CD1c-positive myeloid dendritic cell (primary cell): Measurements from ENCODE around the gene TPCN1.

Experiments
- DNase-seq: peaks from one replicate; pipeline ENCODE4 v3.0.0-alpha.2; 2016; ENCODE audit errors: extremely low spot score

The TPCN1 gene

DNA sequence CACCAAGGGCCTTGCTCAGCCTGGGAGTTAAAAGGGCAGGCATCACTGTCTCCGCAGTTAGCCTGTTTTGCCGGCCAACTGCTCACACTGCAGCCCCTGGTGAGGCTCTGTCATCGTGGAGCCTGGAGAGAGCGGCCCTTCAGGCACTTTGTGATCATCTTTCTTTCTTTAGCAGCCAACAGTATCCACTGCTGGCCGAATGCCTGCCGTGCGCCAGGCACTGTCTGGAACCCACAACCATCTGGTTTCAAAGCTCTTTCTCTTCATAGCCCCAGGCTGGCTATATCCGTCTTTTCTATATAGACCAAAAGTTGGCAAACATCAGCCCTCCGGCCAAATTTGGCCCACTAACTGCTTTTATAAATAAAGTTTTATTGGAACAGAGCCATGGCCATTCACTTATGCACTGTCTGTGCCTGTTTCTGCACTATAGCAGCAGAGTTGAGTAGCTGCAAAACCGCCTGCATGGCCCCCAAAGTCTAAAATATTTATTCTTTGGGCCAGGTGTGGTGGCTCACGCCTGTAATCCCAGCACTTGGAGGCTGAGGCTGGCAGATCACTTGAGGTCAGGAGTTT lies 84.1 kb downstream of the TPCN1 start:
- DNase-seq = no peak

DNA sequence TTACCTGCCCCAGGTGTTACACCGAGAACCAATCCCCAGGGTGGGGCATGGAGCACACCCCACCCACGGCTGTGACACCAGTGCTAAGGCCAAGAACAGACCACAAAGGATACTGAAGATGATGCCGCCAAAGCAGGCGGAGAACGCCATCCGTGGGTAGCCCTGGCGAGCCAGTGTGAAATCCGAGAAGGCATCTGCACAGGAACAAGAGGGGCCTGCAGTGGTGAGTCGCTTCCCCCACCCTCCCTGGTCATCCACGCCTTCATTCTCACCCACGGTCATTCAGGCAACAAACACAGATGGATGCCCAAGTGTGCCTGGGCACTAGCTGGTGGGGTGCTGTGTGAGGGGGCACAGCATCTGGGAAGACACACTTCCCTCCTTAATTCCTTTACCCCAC lies 85.1 kb downstream of the TPCN1 start:
- DNase-seq = no peak

DNA sequence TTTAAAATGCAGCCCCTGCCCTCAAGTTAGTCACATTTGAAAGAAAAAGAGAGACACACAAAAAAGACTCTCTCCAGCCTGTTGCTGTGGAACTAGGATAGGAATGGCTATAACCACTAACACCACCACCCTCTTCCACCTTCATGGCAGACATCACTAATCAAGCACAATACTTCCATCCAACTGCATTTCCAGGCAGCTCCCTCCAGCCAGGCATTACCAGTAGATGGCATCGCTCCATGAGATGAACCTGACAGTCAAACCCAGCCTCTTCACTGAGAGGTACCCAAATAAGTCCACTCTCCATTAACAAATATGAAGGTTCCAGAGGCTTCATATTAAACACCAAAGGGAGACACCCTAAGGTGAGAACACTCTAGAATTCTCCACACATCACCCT lies 89.2 kb downstream of the TPCN1 start:
- no peak for DNase-seq

DNA sequence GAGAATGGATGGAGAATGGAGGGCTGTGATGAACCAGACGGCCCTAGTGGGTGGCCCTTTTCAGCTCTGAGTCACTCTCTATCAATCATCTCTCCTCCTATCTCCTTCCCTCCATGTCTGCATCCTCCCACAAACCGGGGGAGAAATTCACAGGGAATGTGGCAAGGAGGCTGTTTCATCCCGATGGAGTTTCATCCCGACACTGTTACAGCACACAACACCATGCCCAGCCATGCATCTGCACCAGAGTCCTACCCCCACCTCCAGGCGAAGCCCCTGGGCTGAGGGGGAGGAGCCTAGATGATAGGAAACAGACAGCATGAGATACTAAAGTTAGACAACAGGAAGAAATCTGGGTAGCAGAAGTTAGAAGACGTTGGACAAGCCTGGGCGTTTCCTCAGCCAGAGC lies 92.9 kb downstream of the TPCN1 start:
- no peak for DNase-seq

DNA sequence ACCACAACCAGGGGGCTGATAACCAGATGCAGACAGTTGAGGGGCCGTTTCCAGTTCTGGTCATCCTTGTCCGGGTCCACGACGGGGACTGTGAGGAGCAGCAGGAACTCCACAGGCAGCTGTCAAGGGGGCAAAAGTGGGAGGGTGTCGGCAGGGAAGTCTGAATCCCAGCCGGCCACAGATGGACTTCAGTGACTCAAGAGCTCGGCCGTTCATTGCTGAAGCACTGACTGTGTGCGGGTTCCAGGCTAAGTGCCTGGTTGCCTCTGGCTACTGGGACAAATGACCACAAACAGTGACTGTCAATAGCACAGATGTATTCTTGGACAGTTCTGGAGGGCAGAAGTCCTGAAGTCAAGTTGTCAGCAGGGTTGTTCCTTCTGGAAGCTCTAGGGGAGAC lies 94.1 kb downstream of the TPCN1 start:
- DNase-seq = no peak

DNA sequence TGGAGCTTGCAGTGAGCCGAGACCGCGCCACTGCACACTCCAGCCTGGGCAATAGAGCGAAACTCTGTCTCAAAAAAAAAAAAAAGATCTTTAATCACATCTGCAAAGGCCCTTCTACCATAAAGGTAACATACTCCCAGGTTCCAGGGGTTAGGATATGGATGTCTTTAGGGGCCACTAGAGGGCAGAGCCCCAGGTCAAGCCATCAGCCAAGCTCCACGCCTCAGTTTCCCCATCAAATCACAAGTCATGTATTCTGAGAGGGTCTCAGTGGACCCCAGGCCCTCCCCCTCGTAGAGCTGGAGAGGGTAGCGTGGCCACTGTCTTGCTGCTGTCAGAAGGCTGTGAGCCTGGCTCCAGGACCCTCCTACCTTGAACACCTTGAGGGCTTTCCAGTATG lies 94.9 kb downstream of the TPCN1 start:
- no peak for DNase-seq

DNA sequence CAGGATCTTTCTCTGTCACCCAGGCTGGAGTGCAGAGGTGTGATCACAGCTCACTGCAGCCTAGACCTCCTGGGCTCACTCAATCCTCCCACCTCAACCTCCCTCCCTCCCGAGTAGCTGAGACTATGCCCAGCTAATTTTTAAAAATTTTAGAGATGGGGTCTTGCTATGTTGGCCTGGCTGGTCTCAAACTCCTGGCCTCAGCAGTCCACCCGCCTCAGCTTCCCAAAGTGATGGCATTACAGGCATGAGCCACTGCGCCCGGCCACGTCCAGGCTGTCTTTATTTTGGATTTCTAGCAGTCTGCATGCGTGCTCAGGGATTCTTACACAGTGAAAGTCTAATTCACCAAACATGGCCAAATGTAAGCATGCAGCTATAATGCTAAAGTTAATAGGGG lies 95.9 kb downstream of the TPCN1 start:
- DNase-seq = no peak

DNA sequence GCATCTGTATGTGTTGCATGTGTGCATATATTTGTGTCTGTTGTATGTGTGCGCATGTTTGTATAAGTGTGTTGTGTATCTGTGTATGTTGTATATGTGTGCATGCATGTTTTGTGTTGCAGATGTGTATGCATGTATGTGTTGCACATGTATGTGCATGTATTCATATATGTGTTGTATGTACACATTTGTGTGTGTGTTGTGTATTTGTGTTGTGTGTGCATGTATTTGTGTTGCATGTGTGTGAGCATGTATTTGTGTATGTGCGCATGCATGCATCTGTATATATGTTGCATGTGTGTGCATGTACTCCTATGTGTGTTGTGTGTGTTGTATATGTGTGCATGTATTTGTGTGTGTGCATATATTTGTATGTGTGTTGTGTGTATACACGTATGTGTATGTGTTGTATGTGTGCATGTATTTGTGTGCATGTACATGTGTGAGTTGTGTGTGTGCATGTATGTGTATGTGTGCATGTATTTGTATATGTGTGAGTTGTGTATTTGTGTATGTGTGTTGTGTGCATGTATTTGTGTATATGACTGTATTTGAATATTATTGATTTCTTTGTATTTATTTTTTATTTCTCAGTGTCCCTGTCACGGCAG lies 96.9 kb downstream of the TPCN1 start:
- no peak for DNase-seq

DNA sequence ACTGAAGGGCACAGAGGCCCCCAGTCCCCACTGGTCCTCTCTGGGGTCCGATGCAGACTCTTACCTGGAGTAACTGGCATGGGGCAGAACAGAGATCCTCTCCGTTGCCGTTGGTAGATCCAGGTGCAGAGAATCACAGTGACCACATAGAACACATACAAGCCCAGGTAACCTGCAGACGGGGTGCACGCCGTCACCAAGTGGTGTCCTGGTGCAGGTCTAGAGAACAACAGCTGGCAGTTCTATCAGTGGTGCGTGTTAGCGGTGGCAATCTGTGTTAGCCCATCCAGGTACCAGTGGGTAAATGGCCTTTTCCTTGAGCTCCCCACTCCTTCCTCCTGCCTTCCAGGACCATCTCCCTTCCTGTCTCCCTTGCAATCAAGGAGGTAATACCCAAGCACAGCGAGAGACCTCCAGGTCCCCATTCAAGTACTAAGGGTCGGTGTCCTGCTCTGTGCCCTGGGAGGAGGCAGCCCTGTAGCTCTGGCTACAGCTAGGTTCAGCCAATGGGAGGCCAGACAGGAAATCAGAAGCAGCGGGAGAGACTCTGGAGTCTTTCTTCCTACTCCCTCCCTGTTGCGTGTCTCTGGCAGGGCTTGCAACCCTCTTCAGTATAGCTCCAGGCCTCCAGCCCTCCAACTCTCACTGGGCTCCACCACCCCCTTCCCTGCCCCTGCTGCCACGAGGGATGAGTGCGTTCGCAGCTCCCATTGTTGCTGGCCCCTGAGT lies 97.8 kb downstream of the TPCN1 start:
- DNase-seq = no peak

DNA sequence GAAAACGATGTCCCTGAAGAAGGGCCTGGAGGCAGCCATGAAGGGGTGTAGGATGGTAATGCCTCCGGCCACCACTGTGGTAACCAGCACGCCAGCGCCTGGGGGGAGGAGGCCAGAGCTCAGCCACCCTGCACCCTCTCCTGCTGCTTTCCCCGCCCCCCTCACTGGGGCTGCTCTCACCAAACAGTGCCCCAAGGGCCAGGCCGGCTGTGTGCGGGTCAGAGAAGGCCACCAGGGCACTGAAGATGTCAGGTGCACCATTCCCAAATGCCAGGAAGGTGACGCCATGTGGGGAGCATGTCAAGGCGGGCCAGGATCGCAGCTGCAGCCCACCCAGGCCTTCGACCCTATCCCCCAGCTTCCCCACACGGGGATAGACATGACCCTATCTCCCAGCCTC lies 99.1 kb downstream of the TPCN1 start:
- DNase-seq = no peak

DNA sequence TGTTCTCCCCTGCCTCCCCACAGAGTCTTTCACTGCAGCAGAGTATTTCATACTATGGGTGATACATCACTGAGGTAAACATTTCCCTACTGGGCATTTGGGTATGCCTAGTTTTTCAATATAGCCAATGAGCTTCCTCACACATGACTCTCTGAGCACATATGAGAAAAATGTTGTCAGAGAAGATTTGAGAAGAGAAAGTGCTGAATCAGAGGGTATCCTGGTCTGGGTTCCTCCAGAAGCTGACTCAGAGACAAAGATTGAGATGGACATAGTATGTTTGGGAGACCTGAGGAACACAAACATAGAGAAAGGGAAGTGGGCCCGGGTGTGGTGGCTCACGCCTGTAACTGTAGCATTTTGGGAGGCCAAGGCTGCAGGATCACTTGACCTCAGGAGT lies 101.1 kb downstream of the TPCN1 start:
- DNase-seq = peak; percentile 90

DNA sequence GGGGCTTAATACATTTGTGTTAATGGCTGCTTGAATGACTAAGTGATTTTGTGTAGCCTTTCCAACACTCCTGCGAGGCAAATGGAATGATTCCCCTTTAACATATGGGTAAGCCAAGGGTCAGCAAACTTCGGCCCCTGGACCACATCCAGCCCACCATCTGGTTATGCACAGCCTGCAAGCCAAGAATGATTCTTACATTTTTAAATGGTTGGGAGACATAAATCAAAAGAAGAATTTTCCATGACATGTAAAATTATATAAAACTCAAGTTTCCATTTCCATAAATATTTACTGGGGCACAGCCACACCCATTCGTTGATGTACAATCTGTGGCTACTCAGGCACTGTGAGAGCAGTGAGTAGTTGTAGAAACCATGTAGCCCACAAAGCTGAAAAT lies 104.7 kb downstream of the TPCN1 start:
- no peak for DNase-seq

DNA sequence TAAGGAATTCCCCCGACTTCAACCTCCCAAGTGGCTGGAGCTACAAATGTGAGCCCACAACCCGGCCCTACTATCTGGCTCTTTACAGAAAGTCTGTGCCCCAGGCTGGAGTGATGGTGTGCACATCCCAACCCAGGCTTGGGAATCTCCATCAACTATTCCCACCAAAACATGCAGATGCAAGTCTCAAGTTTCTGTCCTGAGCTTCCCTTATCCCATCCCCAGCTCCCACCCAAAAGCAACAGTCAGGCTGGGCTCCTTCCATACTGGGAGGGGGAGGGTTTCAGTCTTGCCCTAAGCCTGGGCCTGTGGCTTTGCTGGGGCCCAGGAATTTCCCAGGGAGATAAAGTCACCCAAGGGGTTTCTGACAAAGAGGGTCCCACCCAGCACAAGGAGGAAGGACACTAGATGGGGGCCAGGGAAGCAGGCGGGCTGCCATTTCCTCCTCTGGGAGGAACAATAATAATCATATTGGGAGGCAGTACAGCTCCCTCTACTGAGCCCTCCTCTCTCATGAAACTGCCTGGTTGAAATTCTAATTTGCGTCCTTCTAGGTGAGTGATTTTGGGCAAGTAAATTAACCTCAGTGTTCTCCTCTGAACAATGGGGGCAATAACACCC lies 105.6 kb downstream of the TPCN1 start:
- no peak for DNase-seq

DNA sequence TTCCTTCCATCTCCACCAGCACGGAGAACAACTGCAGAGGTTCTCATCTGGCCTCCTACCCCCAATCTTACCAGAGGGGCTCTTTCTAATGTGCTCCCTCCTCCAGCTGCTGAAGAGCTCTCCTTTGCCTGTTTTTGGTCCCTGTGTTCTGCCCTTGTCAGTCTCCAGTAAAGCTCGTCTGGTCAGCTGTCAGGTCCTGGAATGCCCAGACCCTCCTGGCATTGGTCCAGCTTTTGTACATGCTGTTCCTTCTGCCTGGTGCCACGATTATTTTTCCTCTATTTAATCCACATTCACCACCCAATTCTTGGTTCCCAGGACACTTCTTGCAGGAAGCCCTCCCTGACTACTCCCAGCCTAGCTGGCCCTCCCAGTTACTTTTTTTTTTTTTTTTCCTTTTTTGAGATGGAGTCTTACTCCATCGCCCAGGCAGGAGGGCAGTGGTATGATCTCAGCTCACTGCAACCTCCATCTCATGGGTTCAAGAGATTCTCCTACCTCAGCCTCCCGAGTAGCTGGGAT lies 107.2 kb downstream of the TPCN1 start:
- DNase-seq = no peak

DNA sequence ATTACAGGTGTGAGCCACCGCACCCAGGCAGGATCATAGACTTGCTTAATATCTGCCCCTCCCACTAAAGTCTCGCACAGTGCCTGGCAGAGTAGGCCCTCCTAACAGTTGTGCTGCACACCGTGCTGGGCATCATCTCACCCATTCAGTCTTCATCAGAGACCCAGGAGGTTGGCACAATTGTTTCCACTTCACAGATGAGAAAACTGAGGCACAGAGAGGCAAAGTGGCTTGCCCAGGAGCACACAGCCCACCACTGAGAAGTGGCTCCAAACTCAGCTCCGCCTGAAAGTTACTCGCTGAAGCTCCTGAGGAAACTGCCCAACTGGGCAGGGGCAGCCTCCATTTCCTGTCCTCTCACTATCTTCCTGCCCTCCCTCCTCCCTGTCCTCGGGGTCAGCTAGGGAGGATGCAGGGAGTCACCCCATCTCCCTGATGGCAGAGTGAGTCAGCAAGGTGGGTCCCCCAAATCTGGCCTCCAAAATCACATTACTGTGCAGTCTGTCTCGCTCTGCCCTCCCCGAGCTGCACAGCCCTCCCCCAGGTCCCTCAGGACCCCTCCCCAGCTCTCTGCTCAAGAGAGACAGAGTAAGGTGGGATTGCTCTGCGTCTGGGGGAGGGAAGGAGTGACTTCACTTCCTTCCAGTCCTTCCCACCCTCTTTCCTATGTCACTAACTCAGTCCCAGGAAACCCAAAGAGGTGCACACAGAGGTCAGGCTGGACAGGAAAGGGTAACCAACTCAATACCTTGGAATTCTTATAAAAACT lies 107.9 kb downstream of the TPCN1 start:
- no peak for DNase-seq

DNA sequence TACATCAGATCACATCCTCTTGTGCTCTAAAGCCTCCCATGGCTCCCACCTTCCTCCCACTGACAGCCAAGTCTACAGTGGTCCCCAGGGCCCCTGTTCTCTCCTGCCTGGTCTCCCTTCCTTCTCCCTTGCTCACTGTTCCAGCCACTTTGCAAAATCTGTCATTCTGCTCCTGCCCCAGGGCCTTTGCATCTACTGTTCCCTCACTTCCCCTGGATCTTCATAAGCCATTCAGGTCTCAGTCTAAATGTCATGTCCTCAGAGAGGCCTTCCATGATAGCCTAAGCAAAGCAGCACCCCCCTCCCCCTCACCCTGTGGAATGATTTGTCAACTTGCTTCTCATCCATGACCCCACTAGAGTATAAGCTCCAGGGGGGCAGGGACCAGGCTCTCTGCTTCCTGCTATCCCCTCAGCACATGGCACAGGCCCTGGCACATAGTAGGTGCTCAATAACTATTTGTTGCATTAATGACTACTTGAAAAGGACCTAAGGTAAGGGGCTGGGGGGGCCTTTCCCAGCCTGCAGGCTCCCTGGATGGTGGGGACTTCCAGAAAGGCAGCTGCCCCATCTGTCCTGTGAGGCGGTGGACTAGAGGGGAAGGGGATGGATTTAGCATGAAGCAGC lies 108.6 kb downstream of the TPCN1 start:
- no peak for DNase-seq

DNA sequence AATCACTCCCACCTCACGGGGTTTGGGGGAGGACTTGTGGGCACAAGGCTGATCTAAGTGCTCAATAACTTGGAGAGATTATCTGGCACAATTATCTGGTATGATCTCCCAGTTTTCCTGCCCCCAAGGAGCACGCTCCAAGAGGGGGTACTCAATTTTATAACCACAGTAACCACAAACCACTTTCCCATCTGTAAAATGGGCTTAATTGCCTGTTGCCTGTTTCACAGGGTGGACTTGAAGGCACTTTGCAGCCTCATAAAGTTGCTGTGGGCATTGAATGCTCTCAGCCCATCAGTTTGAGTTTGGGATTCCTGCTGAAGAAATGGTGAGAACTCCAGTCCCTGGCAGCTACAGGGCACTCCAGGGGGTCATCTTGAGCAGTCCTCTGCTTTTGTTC lies 109.2 kb downstream of the TPCN1 start:
- DNase-seq = no peak

DNA sequence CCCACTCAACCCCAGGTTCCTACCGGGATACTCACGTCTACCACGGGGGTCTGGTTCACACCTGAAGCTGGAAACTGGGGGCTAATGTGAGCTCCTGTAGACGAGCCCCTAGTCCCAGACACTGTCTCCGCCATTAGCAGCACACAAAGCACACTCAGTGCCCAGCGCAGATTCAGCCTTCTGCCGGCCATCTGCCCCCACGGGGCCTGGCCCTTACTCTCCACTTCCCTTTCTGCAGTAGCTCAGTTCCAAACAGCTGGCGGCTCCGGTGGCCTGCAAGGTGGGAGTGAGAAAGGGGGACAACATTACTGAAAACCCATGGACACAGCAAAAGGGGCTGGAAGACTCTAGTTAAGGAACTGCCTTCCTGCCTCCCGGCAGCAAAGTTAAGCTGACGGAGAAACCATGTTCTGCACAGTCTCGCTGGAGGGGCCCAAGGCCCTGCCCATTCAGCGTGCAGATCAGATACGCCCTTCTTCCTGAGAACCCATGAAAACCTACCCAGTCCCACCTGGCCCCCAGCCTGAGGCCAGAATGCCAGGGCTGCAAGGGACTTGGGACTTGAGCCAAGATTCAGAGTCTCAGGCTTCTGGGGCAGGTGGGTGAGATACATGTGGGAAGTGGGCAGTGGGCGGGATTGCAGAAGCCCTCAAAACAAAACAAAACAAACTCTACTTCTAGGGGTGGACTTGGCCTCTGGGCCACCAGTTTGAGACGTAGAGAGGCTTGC lies 111.6 kb downstream of the TPCN1 start:
- peak; percentile 86 for DNase-seq

DNA sequence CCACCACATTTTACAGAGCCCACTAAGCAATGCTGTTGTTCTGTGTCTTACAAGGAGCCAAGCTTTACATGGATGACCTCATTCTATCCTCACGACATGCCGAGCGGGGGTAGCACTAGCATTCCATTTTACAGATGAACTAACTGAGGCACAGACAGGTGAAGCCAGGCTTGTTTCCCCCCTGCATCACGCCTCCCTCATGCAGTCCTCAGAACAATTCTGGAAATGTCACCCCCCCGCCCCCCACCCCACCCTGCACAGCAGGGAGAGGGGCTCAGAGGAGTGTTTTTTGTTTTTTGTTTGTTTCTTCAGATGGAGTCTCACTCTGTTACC lies 112.1 kb downstream of the TPCN1 start:
- DNase-seq = no peak

DNA sequence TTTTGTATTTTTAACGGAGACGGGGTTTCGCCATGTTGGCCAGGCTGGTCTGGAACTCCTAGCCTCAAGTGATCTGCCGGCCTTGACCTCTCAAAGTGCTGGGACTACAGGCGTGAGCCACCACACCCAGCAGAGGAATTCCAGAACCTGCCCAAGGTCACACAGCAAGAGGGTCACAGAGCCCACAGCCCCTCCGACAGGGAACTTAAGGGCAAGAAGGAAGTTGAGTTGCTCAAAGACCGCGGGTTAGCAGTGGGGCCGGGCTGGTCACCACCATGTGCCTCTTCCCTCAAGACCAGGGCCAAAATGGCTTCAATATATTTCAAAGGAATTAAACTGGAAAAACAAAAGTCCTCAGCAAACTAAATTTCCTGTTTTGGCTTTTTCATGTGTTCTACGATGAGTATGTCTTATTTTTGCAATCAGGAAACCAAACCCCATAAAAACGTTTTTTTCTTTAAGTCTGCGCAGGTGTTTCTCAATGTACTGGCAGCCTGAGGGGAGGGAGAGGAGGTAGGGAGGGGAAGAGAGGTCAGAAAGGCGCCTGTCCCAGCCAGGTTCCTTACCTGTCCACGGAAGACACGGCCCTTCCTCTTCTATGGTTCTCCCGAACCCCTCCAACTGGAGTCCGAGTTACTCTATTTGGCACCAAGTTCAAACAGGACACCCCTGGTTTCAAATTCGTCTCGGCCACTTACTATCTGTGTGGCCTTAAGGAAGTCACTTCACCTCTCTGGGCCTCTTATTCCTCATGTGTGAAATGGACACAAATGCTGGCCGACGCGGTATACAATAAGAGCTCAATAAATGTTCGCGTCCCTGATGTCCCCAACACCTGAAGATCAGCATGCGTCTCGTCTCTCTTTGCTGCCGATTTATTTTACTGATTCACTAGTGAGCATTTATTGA lies 112.9 kb downstream of the TPCN1 start:
- DNase-seq = peak; percentile 86
